SIG-M5 treated with dmso at 0.1 percent for 504 hours (cell line): ENCODE data around the gene CCDC12.

Experiments used
- DNase-seq: peaks from one replicate; lab custom pipeline; 2025; ENCODE audit not compliant: unreplicated experiment; lab: John Stamatoyannopoulos, UW

The CCDC12 gene

GRCh38 chr3:46908294-46908985 lies 68.1 kb downstream of the CCDC12 start:
- no peak for DNase-seq

GRCh38 chr3:46907960-46908293 lies 68.6 kb downstream of the CCDC12 start:
- no peak for DNase-seq

DNA sequence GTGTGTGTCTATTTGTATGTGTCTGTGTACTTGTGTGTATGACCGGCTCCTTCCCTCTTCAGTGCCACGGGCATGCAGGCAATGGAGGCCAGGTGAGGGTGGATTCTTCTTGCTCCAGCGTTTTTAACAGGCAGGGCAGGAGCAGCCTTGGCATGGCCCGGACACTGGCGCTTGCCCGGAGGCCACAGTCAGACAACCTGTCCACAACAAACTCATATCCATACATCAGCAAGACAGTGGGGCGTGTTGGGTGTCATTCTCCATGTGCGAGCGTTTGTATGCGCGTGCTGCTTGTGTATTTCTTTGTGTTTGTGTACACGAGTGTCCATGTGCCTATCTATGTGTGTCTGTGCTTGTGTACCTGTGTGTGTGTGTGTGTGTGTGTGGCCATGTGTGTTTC lies 69.3 kb downstream of the CCDC12 start:
- DNase-seq = no peak

DNA sequence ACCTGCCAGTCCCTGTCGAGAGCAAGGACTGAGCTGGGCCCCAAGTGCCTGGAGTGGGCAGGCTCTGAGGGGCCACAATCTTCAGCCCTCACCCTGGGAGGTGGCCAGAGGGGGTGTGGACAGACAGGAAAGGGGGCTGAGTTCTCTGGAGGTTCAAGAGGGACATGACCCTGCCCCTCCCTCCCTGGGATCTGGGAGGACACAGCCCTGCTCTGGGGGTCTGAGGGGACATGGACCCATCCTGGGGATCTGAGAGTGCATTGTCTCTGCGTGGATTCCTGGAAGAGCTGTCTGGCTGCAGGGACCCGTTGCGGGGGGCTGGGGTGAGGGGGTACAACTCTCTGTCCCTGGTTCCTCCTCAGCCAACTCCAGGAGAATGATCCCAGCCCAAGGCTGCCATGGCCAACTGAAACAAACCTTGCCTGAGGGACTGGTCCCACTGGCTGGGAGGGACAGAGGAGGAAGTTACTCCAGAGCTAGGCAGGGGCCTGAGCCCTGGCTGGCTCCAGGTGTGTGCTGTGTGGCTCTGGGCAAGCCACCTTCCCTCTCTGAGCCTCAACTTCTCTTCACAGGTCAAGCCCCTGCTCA lies 70.0 kb downstream of the CCDC12 start:
- no peak for DNase-seq

- DNase-seq = no peak
Observed at GRCh38 chr3:46905661-46906451, 70.7 kb downstream of the CCDC12 start.

DNA sequence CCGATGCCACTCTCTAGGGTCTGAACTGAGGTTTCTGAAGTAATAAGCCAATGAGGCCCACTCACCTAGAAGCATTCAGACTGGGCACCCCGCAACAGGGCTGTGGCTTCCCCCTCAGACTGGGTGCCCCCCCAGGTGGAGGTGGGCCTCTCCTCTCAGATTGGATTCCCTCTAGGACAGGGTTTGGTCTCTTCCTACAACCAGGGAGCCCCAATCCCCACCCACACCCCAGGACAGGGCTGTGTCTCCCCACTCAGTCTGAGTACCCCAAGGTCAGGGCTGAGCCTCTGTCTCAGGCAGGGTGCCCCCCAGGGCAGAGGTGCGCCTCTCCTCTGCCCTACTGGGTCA lies 71.4 kb downstream of the CCDC12 start:
- DNase-seq = no peak

DNA sequence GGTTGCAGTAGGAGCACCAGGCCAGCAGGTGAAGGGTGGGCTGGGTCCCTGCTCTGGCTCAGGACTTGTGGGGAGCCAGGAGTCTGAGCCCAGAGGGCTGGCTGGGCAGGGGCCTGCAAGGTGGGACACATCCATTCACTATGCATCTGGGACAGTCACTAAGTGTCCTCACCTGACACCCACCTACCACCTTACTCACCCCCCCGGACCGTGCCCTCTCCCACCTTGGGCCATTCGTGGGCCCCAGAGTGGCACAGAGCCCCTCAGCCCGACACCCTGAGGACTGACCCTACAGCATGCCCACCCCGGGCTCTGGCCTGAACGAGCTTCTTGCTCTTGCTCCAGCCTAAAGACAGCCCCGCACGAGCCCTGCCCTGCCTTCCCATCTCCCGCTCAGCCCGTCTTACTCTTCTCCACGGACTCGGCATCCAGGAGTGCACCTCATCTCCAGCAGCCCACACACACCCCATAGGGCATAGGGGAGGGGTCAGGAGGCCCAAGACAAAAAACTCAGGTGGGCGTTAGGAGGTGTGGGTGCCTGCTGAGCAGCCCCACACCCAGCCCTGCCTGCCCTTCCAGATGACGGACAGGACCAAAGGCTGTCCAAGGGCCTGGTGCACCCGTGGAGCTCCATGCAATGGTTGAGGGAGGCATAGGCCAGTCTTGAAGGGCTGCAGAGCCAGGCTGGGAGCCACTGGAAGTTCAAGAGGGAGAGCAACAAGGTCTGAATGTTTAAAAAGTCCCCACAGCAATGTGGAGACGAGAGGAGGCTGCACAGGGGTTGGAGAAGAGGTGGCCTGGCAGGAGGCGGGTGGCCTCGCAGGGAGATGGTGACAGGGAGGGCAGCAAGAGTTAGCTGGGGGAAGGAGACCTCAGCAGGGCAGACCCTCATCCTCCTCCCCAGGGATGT lies 72.0 kb downstream of the CCDC12 start:
- no peak for DNase-seq

DNA sequence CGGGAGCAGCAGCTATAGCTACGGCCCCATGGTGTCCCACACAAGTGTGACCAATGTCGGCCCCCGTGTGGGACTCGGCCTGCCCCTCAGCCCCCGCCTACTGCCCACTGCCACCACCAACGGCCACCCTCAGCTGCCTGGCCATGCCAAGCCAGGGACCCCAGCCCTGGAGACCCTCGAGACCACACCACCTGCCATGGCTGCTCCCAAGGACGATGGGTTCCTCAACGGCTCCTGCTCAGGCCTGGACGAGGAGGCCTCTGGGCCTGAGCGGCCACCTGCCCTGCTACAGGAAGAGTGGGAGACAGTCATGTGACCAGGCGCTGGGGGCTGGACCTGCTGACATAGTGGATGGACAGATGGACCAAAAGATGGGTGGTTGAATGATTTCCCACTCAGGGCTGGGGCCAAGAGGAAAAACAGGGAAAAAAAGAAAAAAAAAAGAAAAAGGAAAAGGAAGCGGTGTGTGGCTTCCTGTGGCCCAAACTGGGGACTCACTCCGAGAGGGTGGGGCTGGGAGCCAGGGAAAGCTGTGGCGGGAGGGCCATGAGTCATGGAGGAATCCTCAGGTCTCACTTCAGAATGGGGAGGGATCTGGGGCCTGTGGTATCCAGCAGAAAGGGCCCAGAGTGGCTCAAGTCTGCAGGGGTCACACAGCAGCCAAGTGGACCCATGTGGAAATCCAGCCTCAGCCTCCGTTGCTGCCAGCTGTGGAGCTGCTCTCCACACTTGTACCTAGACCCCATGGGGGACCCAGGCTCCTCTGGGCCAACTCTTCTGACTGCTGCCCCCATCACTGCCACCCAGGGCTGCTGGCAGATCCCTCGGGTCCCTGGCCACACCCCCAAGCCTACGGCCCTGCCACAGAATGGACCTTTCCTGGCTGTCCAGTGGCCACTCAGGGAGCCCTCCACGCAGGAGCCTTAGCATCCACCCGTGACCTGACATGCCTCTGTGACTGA lies 72.9 kb downstream of the CCDC12 start:
- DNase-seq = no peak

GRCh38 chr3:46902188-46902631 lies 74.3 kb downstream of the CCDC12 start:
- DNase-seq = no peak

- no peak for DNase-seq
Observed at GRCh38 chr3:46901591-46902187, 74.9 kb downstream of the CCDC12 start.

DNA sequence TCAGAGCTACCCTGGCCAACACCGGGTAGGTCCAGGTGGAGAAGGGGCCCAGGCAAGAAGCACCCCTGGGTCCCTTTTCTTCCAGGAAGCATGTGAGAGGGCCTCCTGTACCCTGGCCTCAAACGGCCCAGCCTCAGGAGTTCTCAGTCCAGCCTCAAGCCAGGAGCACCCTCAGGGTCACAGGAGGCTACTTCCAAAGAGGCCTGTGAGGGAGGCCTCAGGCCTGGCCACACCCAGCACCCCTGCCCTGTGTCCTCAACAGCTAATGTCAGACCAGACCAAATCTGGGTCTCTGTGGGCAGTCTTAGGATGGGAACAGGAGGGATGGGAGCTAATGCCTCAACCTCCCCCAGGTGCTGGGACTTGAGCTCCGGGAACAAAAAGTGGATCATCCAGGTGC lies 75.5 kb downstream of the CCDC12 start:
- no peak for DNase-seq

- no peak for DNase-seq
Observed at GRCh38 chr3:46900356-46900755, 76.2 kb downstream of the CCDC12 start.

DNA sequence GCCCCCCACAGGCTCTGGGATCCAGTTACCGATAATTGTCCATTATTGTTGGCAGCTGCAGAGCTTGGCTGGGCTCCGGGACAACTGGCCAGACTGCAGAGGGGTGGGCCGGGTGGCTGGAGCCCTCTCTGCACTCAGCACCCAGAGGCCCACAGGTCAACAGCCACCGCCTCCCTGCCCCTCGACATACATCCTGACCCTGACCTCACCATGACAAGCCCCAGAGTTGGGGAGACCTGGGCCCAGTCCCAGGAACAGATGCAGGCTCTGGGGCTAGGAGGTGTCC lies 76.6 kb downstream of the CCDC12 start:
- no peak for DNase-seq

DNA sequence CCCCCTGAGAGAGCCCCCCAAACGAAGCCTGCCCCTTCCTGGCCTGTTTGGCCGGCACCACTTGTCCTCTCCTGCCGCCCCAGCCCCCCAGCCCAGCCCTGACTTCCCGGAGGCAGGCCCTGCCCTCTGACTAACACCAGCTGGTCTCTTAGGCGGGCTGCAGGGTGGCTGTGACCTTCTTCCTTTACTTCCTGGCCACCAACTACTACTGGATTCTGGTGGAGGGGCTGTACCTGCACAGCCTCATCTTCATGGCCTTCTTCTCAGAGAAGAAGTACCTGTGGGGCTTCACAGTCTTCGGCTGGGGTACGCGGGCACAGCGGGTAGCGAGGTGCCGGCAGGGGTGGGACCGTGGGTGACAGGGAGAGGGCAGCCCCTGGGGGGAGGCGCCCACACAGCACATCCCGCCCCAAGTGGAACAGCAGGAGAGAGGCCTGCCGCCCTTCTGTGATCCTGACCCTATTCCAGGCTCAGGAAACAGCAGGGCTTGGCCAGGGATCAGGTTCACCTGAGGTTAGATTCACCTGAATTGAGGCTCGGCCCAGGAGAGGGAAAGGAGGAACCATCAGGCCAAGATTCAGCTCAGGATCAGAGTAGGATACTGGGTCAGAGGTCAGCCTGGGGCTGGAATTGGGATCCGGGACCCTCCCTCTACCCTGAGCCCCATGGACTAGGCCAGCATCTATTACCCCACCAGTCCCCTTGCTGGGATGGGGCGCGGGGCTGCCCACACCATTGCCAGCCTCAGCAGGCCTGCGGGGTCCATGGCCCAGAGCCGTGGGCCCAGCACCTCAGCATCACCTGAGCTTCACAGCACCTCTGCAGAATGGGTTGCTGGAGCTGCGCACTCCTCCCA lies 77.2 kb downstream of the CCDC12 start:
- no peak for DNase-seq

DNA sequence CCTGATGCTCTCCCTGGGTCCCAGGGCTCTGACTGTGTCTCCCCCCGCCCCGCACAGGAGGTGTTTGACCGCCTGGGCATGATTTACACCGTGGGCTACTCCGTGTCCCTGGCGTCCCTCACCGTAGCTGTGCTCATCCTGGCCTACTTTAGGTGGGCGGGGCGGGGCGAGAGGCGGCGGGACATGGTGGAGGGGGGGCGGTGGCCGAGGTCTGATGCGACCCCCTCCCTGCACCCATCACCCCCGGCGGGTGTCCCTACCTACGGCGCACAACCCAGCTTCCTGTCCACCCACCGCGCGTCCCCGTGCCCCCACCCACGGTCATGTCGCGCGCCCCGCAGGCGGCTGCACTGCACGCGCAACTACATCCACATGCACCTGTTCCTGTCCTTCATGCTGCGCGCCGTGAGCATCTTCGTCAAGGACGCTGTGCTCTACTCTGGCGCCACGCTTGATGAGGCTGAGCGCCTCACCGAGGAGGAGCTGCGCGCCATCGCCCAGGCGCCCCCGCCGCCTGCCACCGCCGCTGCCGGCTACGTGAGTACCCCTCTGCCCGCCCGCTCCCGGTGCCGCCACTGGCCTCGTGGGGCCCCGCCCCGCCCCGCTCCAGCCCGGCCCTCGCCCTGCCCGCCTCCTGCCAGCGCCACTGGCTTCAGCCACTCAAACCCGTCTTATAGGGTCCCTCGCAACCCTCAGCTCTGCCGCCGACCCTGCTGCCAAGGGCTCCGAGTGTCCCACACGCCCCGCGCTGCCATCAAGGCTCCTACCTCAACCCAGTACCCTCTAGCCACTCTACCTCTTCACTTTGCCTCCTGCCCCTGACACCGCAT lies 78.0 kb downstream of the CCDC12 start:
- no peak for DNase-seq

DNA sequence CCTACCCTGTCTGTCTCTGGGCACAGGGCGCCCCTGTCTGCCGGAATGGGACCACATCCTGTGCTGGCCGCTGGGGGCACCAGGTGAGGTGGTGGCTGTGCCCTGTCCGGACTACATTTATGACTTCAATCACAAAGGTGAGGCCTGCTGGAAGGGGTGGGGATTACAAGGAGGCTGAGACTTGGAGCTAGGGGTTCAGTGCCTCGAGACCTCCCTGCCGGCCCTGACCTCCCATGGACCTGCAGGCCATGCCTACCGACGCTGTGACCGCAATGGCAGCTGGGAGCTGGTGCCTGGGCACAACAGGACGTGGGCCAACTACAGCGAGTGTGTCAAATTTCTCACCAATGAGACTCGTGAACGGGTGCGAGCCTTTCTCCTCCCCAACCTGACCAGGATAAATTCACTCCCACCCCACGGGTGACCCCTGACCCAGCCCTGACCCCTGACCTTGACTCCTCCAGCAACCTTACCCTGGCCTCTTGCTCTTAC lies 78.7 kb downstream of the CCDC12 start:
- no peak for DNase-seq

DNA sequence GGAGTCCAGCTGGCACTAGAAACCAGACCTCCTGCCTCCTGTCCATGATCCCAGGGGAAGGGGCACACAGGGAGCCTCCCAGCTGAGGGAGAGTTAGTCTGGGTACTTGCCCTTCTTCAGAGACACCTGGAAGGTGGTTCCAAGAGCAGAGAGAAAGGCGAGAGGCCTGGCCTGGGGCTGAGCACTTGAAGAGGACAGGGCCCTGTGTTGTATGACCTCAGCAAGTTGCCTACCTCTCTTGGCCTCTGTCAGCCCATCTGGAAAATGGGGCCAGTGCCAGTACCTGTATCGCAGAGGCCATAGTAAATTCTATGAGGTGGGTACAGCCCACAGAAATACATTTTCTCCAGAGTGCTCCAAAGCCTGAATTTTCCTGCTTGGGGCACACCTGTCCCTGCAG lies 79.5 kb downstream of the CCDC12 start:
- no peak for DNase-seq

DNA sequence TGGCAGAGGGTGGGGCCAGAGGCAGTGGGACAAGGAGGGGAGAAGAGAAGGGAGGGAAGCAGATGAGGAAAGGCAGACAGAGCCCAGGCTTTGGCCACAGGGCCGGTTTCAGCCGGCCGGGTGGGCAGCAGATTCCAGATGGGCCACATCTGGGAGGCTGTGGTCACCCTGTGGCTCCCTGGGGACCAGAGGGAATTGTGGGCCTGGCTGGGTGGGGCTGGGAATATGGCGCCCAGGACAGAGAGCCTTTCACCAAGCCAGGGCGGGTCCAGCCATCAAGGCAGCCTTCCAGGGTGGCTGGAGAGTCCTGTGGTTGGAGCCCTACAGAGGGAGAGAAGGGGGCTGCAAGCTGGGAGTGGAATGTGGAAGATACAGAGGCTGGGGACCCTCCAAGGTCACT lies 80.2 kb downstream of the CCDC12 start:
- no peak for DNase-seq
